ENCODE data around the gene EFHD2. TPM values are rescaled to one million over a fixed set of nuclear protein-coding genes. Genes with fewer than 3 reads are reported as not detected.
"Not testable (repeated sequence)": the region's sequence is repeated elsewhere in the genome, so short reads cannot be mapped to it uniquely, and the experiment has no call there.

EFHD2 gene
- polyA plus RNA-seq, 1 experiment, result 30.4 TPM

DNA sequence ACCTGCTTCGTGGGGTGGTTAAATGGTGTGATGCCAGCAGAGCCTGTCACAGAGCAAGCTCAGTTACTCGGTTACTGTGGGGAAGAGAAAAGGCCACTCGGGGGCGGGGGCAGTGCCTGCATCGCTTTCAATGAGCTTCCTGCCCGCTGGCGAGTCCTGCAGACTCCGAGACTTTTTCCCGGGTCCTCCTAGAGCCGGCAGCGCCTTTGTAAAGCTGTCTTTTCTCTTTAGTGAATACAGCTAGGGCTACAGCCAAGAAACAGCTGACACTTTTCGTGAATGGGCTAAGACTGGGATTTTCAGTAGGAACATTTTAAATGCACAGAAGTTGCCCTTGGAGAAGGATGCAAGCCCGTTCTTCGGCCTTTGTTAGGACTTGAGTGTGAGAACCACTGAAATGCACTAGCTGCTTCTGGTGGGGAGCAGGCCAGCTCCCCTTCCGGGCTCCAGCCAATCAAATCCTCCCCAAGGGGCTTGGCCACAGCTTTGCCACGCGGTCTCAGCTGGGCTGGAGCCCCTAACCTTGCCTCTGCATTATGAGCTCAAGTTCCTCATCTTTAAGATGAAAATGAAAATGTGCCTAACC lies 23.4 kb upstream of the EFHD2 start:
- DNase-seq (ENCODE audit: low read depth, low spot score), result no peak
- Histone ChIP-seq H3K4me3 (ENCODE audit: low read depth, low read length) (no peak overlapping the region), H3K9me3 (ENCODE audit: control insufficient read depth, insufficient read depth, low read length) (no peaks in the 10 kb centered on the region), H3K27ac (ENCODE audit: low read depth, low read length) (no peak overlapping the region), H3K27me3 (ENCODE audit: control insufficient read depth, insufficient read depth, low read length) (peaks cover 6% of the 10 kb centered on the region)
- POLR2A ChIA-PET, result no interaction called here
- TF ChIP-seq CTCF (IDR thresholded peaks at IDR 0.05; ENCODE audit: low read depth, low read length), result no peak
- CTCF ChIA-PET, result interaction anchor here (0.6 to 2.1 kb wide), 5 partner anchors 36 to 286 kb away, joined by 3 to 11 read pairs (median 6); no protein-coding TSS in a partner anchor

DNA sequence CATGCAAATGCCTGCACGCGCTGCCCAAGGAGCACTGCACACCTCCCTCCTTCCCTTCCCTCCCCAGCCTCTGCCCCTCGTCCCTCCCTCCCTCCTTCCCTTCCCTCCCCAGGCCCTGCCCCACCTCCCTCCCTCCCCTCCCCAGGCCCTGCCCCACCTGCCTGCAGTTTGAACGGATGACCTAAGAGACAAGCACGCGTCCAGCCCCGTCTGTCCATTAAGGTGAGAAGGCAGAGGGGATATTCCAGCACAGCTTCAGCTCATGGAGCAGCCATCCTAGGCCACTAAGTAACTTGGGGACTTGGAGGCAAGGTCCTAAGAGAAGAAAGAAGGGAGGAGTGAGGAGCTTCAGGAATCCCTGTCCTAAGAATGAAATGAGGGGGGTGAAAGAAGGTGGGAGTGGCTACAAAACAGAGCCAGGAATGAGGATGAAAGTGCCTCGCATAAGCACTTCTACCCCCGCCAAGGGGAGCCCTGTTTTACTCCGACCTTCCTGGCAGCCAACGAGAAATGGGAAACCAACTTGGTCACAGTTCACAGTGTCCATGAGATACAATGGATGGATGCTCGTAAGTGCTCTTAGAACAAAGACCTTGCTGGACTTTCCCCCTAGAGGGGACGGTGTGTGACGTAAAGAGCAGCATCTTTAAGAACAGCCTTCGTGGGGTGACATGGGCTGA lies 21.3 kb upstream of the EFHD2 start:
- no peak for TF ChIP-seq CTCF (IDR thresholded peaks at IDR 0.05; ENCODE audit: low read depth, low read length)
- CTCF ChIA-PET, result no interaction called here

GRCh38 chr1:15389828-15390227 lies 19.9 kb upstream of the EFHD2 start:
- POLR2A ChIA-PET; H3K4me3 ChIP-seq (ENCODE audit: low read depth, low read length); H3K27me3 ChIP-seq (ENCODE audit: control insufficient read depth, insufficient read depth, low read length); H3K27ac ChIP-seq (ENCODE audit: low read depth, low read length); H3K9me3 ChIP-seq (ENCODE audit: control insufficient read depth, insufficient read depth, low read length); CTCF ChIA-PET; DNase-seq (ENCODE audit: low read depth, low spot score): not testable (repeated sequence)

More for the DNA sequence above, 21.3 kb upstream of the EFHD2 start:
- H3K4me3 ChIP-seq (ENCODE audit: low read depth, low read length), result no peak overlapping the region
- H3K27ac ChIP-seq (ENCODE audit: low read depth, low read length), result no peak overlapping the region
- peaks cover 6% of the 10 kb centered on the region for H3K27me3 ChIP-seq (ENCODE audit: control insufficient read depth, insufficient read depth, low read length)
- no peaks in the 10 kb centered on the region for H3K9me3 ChIP-seq (ENCODE audit: control insufficient read depth, insufficient read depth, low read length)
- POLR2A ChIA-PET, result no interaction called here
- DNase-seq (ENCODE audit: low read depth, low spot score), result no peak

DNA sequence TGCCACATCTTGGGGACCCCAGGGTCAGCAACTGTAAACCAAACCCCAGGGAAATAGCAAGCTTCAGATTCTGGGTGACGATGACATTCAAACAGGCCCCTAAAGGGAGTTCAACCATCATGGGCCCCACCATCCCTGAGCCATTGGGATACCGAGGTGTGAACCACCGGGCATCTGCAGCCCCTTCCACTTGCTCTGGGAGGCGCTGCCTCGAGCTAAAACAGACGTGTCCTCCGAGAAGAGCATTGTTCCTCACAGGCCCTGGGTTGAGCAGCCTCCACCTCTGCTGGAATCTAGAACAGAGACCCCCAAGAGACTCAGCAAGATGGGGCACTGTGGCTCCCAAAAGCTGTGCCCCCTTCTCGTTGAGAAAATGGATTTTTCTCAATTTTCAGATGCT lies 19.0 kb upstream of the EFHD2 start:
- POLR2A ChIA-PET, result no interaction called here
- DNase-seq (ENCODE audit: low read depth, low spot score), result no peak
- TF ChIP-seq CTCF (IDR thresholded peaks at IDR 0.05; ENCODE audit: low read depth, low read length), result no peak
- Histone ChIP-seq H3K27me3 (ENCODE audit: control insufficient read depth, insufficient read depth, low read length) (peaks cover 10% of the 10 kb centered on the region), H3K27ac (ENCODE audit: low read depth, low read length) (no peak overlapping the region), H3K4me3 (ENCODE audit: low read depth, low read length) (no peak overlapping the region), H3K9me3 (ENCODE audit: control insufficient read depth, insufficient read depth, low read length) (no peaks in the 10 kb centered on the region)
- CTCF ChIA-PET, result no interaction called here

- CTCF ChIA-PET, result no interaction called here
- Histone ChIP-seq H3K27ac (ENCODE audit: low read depth, low read length) (no peak overlapping the region), H3K27me3 (ENCODE audit: control insufficient read depth, insufficient read depth, low read length) (peaks cover 10% of the 10 kb centered on the region), H3K4me3 (ENCODE audit: low read depth, low read length) (no peak overlapping the region), H3K9me3 (ENCODE audit: control insufficient read depth, insufficient read depth, low read length) (no peaks in the 10 kb centered on the region)
- TF ChIP-seq CTCF (IDR thresholded peaks at IDR 0.05; ENCODE audit: low read depth, low read length), result no peak
- POLR2A ChIA-PET, result no interaction called here
- no peak for DNase-seq (ENCODE audit: low read depth, low spot score)
Measured at GRCh38 chr1:15391366-15391765, 18.3 kb upstream of the EFHD2 start.
